ENCODE data around the gene LMNB1. TPM values are rescaled to one million over a fixed set of nuclear protein-coding genes. Genes with fewer than 3 reads are reported as not detected.
A peak's percentile ranks its signal among the peaks of the same experiment; 100 is the strongest.

The LMNB1 gene
- total RNA-seq, 2 donors from 2014 or later, result 185 to 205 TPM

DNA sequence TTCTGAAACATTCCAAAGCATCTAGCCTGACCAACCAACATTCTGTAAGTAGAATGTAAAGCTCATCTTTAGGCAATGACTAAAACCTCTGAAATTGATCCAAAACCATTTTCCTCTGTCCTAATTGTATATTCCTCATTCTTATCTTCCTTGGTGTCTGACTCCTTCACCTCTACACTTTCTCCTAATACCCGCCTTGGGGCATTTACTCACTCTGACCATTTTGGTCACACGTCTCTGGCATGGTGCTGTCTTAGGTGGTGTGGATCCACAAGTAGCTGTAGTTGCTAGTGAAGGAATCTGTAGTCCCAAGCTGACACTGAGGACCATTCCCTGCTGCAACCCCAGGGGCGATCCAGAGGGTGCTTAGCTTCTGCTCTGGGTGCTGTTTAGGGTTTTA is 40.8 kb upstream of the LMNB1 start:
- H3K27me3 Mint-ChIP-seq (ENCODE audit: insufficient read depth), result no peaks in the 10 kb centered on the region
- DNase-seq, result peak; percentile 66
- peaks cover 21% of the 10 kb centered on the region for H3K4me1 Mint-ChIP-seq
- no peak overlapping the region for H3K4me3 Mint-ChIP-seq
- H3K36me3 ChIP-seq (ENCODE audit: control insufficient read depth, insufficient read depth, low read length), result no peaks in the 10 kb centered on the region
- no peaks in the 10 kb centered on the region for H3K27me3 ChIP-seq (ENCODE audit: control insufficient read depth, insufficient read depth, low read length, poor library complexity, severe bottlenecking)
- H3K9me3 Mint-ChIP-seq, result no peaks in the 10 kb centered on the region
- H3K36me3 Mint-ChIP-seq (ENCODE audit: low read depth), result no peaks in the 10 kb centered on the region
- TF ChIP-seq, protein P1, sequence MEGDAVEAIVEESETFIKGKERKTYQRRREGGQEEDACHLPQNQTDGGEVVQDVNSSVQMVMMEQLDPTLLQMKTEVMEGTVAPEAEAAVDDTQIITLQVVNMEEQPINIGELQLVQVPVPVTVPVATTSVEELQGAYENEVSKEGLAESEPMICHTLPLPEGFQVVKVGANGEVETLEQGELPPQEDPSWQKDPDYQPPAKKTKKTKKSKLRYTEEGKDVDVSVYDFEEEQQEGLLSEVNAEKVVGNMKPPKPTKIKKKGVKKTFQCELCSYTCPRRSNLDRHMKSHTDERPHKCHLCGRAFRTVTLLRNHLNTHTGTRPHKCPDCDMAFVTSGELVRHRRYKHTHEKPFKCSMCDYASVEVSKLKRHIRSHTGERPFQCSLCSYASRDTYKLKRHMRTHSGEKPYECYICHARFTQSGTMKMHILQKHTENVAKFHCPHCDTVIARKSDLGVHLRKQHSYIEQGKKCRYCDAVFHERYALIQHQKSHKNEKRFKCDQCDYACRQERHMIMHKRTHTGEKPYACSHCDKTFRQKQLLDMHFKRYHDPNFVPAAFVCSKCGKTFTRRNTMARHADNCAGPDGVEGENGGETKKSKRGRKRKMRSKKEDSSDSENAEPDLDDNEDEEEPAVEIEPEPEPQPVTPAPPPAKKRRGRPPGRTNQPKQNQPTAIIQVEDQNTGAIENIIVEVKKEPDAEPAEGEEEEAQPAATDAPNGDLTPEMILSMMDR (conservative IDR thresholded peaks at IDR 0.05), result no peak
- H3K4me1 ChIP-seq (ENCODE audit: control insufficient read depth, insufficient read depth, low read length), result peaks cover 4% of the 10 kb centered on the region
- no peaks in the 10 kb centered on the region for H3K9me3 ChIP-seq (ENCODE audit: control insufficient read depth, low read length)
- no peak overlapping the region for H3K4me3 ChIP-seq (ENCODE audit: low read length)
- no peak overlapping the region for H3K9ac ChIP-seq (ENCODE audit: extremely low read depth, low read length, poor library complexity, severe bottlenecking)
- WGBS, 2 experiments (ENCODE audit: insufficient coverage in 1 of 2, insufficient read length in 1 of 2), result 78 to 81% methylated on average over 3 of the region's 3 CpGs
- no peak overlapping the region for H3K27ac ChIP-seq (ENCODE audit: low read depth, low read length)
- H3K27ac Mint-ChIP-seq, result no peak overlapping the region

DNA sequence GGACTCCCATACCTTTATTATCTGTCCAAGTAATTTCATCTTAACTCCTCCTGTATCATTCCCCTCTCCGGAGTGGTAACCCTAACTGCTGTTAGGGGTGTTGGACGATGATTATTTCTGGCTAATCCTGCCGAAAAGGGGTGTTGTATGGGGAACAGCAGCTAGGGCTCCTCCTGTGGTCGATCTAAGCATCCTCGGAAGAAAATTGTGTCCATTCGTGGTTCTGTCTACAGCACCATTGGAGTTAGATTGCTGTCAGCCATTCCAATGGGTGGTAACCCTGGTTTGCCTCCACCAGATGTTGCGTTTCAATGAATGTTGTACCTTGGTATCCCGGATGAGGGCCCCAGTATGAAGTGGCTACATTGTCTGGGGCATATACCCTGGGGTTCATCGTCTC is 35.6 kb upstream of the LMNB1 start:
- Histone ChIP-seq H3K27me3 (ENCODE audit: control insufficient read depth, insufficient read depth, low read length, poor library complexity, severe bottlenecking) (no peaks in the 10 kb centered on the region), H3K9ac (ENCODE audit: extremely low read depth, low read length, poor library complexity, severe bottlenecking) (no peak overlapping the region), H3K36me3 (ENCODE audit: control insufficient read depth, insufficient read depth, low read length) (no peaks in the 10 kb centered on the region), H3K27ac (ENCODE audit: low read depth, low read length) (no peak overlapping the region), H3K9me3 (ENCODE audit: control insufficient read depth, low read length) (no peaks in the 10 kb centered on the region), H3K4me3 (ENCODE audit: low read length) (no peak overlapping the region), H3K4me1 (ENCODE audit: control insufficient read depth, insufficient read depth, low read length) (peaks cover 6% of the 10 kb centered on the region)
- no peaks in the 10 kb centered on the region for H3K27me3 Mint-ChIP-seq (ENCODE audit: insufficient read depth)
- no peak overlapping the region for H3K27ac Mint-ChIP-seq
- H3K4me1 Mint-ChIP-seq, result peaks cover 23% of the 10 kb centered on the region
- TF ChIP-seq, protein P1 (conservative IDR thresholded peaks at IDR 0.05), result peak; percentile 53
- no peaks in the 10 kb centered on the region for H3K9me3 Mint-ChIP-seq
- no peaks in the 10 kb centered on the region for H3K36me3 Mint-ChIP-seq (ENCODE audit: low read depth)
- 93 to 95% methylated on average over 8 to 9 of the region's 9 CpGs for WGBS, 2 experiments (ENCODE audit: insufficient coverage in 1 of 2, insufficient read length in 1 of 2)
- no peak overlapping the region for H3K4me3 Mint-ChIP-seq
- DNase-seq, result peak; percentile 54

DNA sequence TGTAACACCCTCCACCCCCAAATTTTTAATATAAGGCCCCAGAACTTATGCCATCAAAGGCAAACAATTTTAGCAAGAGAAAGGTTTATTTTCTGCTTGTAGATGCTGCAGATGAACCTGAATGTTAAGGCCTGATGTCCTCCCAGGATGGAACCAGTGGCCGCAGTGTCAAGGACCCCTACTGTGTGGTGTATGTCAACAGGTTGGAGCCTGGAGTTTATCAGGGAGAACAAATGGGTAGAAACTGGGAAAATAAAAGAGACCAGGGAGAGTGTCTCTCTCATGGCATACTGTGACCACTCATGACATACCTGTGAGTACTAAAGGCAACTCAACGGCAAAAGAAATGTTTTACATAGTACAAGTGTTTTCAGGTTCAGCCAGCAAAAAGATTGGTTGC is 34.5 kb upstream of the LMNB1 start:
- no peaks in the 10 kb centered on the region for H3K9me3 Mint-ChIP-seq
- no peak overlapping the region for H3K4me3 Mint-ChIP-seq
- Histone ChIP-seq H3K9me3 (ENCODE audit: control insufficient read depth, low read length) (no peaks in the 10 kb centered on the region), H3K27me3 (ENCODE audit: control insufficient read depth, insufficient read depth, low read length, poor library complexity, severe bottlenecking) (no peaks in the 10 kb centered on the region), H3K9ac (ENCODE audit: extremely low read depth, low read length, poor library complexity, severe bottlenecking) (no peak overlapping the region), H3K4me3 (ENCODE audit: low read length) (no peak overlapping the region), H3K27ac (ENCODE audit: low read depth, low read length) (no peak overlapping the region), H3K36me3 (ENCODE audit: control insufficient read depth, insufficient read depth, low read length) (no peaks in the 10 kb centered on the region), H3K4me1 (ENCODE audit: control insufficient read depth, insufficient read depth, low read length) (peaks cover 6% of the 10 kb centered on the region)
- H3K36me3 Mint-ChIP-seq (ENCODE audit: low read depth), result no peaks in the 10 kb centered on the region
- no peaks in the 10 kb centered on the region for H3K27me3 Mint-ChIP-seq (ENCODE audit: insufficient read depth)
- peak overlapping the region; percentile 52 for H3K27ac Mint-ChIP-seq
- TF ChIP-seq, protein P1 (conservative IDR thresholded peaks at IDR 0.05), result no peak
- WGBS, 2 experiments (ENCODE audit: insufficient coverage in 1 of 2, insufficient read length in 1 of 2), result 67 to 81% methylated on average over 2 of the region's 2 CpGs
- peak; percentile 57 for DNase-seq
- H3K4me1 Mint-ChIP-seq, result peaks cover 25% of the 10 kb centered on the region
